ENCODE data around the gene CFAP119. TPM values are rescaled to one million over a fixed set of nuclear protein-coding genes. Genes with fewer than 3 reads are reported as not detected.

CFAP119 gene
- total RNA-seq, 1 experiment from 2014 or later, result 13.8 TPM

DNA sequence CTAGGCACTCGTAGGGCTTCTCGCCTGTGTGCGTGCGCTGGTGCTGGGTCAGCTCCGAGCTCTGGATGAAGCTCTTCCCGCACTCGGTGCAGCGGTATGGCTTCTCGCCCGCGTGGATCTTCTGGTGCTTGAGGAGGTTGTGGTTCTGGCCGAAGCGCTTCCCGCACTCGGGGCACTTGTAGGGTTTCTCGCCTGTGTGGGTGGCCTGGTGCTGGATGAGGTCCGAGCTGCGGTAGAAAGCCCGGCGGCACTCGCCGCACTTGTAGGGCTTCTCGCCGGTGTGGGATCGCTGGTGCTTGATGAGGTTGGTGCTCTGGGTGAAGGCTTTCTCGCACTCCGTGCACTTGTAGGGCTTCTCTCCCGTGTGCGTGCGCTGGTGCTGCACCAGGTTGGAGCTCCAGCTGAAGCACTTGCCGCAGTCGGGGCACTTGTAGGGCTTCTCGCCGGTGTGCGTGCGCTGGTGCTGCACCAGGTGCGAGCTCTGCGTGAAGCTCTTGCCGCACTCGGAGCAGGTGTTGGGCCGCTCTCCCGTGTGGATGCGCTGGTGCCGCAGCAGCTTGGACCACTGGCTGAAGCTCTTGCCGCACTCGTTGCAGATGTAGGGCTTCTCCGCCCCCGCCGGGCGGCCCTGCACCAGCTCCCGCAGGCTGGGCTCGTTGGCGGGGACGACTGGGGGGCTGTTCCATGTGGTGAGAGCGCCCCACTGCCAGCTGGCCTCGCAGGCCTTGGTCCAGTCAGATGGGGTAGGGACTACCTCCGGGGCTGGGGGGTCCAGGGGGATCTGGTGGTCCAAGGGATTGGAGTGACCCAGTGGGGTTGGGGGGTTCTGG is 21.6 kb upstream of the CFAP119 start:
- Mint-ChIP-seq H3K4me1 (ENCODE audit: low read depth, unreplicated experiment) (peaks cover 28% of the 10 kb centered on the region), H3K27ac (ENCODE audit: unreplicated experiment) (no peak overlapping the region), H3K36me3 (ENCODE audit: insufficient read depth, unreplicated experiment) (peaks cover 77% of the 10 kb centered on the region), H3K4me3 (ENCODE audit: low read depth, unreplicated experiment) (no peak overlapping the region), H3K27me3 (ENCODE audit: unreplicated experiment) (no peaks in the 10 kb centered on the region), H3K9me3 (ENCODE audit: low read depth, unreplicated experiment) (no peaks in the 10 kb centered on the region)
- CTCF ChIA-PET, result interaction anchor here (0.6 to 1.6 kb wide), 2 partner anchors 23 to 31 kb away, joined by 3 to 4 read pairs; no protein-coding TSS in a partner anchor
- intact Hi-C loops (cut with micrococcal nuclease; ENCODE audit: unreplicated experiment), result no loop called here
- BruUV-seq (replicated peaks), result no TSS peak
- DNase-seq, result no peak
- TF ChIP-seq, protein P1, sequence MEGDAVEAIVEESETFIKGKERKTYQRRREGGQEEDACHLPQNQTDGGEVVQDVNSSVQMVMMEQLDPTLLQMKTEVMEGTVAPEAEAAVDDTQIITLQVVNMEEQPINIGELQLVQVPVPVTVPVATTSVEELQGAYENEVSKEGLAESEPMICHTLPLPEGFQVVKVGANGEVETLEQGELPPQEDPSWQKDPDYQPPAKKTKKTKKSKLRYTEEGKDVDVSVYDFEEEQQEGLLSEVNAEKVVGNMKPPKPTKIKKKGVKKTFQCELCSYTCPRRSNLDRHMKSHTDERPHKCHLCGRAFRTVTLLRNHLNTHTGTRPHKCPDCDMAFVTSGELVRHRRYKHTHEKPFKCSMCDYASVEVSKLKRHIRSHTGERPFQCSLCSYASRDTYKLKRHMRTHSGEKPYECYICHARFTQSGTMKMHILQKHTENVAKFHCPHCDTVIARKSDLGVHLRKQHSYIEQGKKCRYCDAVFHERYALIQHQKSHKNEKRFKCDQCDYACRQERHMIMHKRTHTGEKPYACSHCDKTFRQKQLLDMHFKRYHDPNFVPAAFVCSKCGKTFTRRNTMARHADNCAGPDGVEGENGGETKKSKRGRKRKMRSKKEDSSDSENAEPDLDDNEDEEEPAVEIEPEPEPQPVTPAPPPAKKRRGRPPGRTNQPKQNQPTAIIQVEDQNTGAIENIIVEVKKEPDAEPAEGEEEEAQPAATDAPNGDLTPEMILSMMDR (IDR thresholded peaks at IDR 0.05; ENCODE audit: unreplicated experiment), result no peak

DNA sequence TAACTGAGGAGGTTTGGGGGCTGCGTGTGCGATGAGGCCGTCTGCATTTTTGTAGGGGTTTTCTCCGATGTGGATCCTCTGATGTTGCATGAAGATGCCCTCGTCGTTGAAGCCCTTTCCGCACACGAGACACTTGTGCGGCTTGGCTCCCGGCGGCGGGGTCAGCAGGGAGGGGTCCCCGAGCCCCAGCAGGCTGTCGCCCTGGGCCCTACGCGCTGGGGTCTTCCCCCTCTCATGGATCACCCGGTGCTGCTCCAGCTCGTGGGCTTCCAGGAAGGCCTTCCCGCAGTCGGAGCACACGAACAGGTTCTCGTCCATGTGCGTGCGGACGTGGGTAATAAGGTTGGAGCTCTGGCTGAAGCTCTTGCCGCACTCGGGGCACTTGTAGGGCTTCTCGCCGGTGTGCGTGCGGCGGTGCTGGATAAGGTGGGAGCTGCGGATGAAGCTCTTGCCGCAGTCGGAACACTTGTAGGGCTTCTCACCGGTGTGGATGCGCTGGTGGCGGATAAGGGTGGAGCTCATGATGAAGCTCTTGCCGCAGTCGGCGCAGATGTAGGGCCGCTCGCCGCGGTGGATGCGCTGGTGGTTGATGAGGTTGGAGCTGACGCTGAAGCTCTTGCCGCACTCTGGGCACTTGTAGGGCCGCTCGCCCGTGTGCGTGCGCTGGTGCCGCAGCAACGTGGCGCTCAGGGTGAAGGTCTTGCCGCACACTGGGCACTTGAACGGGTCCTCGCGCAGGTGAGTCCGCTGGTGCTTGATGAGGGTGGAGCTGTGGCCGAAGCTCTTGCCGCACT is 20.8 kb upstream of the CFAP119 start:
- Mint-ChIP-seq H3K27ac (ENCODE audit: unreplicated experiment) (no peak overlapping the region), H3K36me3 (ENCODE audit: insufficient read depth, unreplicated experiment) (peaks cover 80% of the 10 kb centered on the region), H3K4me3 (ENCODE audit: low read depth, unreplicated experiment) (no peak overlapping the region), H3K27me3 (ENCODE audit: unreplicated experiment) (no peaks in the 10 kb centered on the region), H3K4me1 (ENCODE audit: low read depth, unreplicated experiment) (peaks cover 25% of the 10 kb centered on the region), H3K9me3 (ENCODE audit: low read depth, unreplicated experiment) (no peaks in the 10 kb centered on the region)
- BruUV-seq (replicated peaks), result no TSS peak
- TF ChIP-seq, protein P1 (IDR thresholded peaks at IDR 0.05; ENCODE audit: unreplicated experiment), result no peak
- CTCF ChIA-PET, result interaction anchor here (0.6 to 1.6 kb wide), 2 partner anchors 23 to 31 kb away, joined by 3 to 4 read pairs; no protein-coding TSS in a partner anchor
- intact Hi-C loops (cut with micrococcal nuclease; ENCODE audit: unreplicated experiment), result no loop called here
- no peak for DNase-seq

DNA sequence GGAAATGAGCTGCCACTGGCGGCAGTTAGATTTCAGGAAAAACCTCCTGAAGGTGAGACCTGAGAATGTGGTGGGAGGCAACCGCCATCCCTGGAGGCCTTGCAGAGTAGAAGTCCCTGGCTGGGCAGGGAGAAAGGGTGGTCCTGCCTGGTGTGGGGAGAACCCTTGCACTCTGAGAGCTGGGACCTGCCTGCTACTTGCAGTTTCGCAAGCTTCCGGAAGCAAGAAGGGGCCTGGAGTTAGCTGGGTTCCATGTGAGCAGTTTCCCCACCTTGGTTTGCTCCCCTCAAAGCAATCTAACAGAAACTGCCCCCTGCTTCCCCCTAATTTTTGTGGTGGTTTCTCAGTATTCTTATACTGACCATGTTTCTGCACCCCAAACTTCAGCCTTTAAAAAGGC is 18.7 kb upstream of the CFAP119 start:
- BruUV-seq (replicated peaks), result no TSS peak
- intact Hi-C loops (cut with micrococcal nuclease; ENCODE audit: unreplicated experiment), result no loop called here
- TF ChIP-seq, protein P1 (IDR thresholded peaks at IDR 0.05; ENCODE audit: unreplicated experiment), result no peak

DNA sequence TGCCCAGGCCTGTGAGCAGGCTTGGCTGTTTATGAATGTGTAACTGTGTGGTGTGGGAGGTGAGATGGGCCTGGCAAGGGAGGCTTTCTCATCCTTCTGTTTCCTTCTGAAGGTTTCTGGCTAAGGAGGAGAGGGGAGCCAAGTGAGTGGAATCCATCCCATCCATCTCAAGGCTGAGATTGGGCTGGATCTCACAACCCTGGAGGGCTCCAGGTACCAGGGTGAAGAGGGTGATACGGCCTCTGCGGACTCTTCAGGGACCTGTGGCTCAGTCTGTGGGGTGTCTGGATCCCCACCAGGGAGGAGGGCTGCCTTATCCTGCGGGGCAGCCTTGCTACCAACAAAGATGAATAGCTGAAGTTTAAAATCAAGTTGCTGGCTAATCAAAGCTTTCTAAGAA is 18.2 kb upstream of the CFAP119 start:
- CTCF ChIA-PET, result no interaction called here
- Mint-ChIP-seq H3K27ac (ENCODE audit: unreplicated experiment) (peak overlapping the region; percentile 35), H3K9me3 (ENCODE audit: low read depth, unreplicated experiment) (no peaks in the 10 kb centered on the region), H3K4me3 (ENCODE audit: low read depth, unreplicated experiment) (no peak overlapping the region), H3K36me3 (ENCODE audit: insufficient read depth, unreplicated experiment) (peaks cover 80% of the 10 kb centered on the region), H3K4me1 (ENCODE audit: low read depth, unreplicated experiment) (peaks cover 24% of the 10 kb centered on the region), H3K27me3 (ENCODE audit: unreplicated experiment) (no peaks in the 10 kb centered on the region)
- BruUV-seq (replicated peaks), result no TSS peak
- TF ChIP-seq, protein P1 (IDR thresholded peaks at IDR 0.05; ENCODE audit: unreplicated experiment), result no peak
- DNase-seq, result no peak
- intact Hi-C loops (cut with micrococcal nuclease; ENCODE audit: unreplicated experiment), result no loop called here

More for the DNA sequence above, 18.7 kb upstream of the CFAP119 start:
- no peak for DNase-seq
- Mint-ChIP-seq H3K27ac (ENCODE audit: unreplicated experiment) (no peak overlapping the region), H3K4me1 (ENCODE audit: low read depth, unreplicated experiment) (peaks cover 29% of the 10 kb centered on the region), H3K4me3 (ENCODE audit: low read depth, unreplicated experiment) (no peak overlapping the region), H3K9me3 (ENCODE audit: low read depth, unreplicated experiment) (no peaks in the 10 kb centered on the region), H3K36me3 (ENCODE audit: insufficient read depth, unreplicated experiment) (peaks cover 80% of the 10 kb centered on the region), H3K27me3 (ENCODE audit: unreplicated experiment) (no peaks in the 10 kb centered on the region)
- CTCF ChIA-PET, result no interaction called here
